EL (cell line): ENCODE data around the gene ATM.
"Not testable (repeated sequence)": the region's sequence is repeated elsewhere in the genome, so short reads cannot be mapped to it uniquely, and the experiment has no call there.

ENCODE experiments used
- DNase-seq: peaks from one replicate; pipeline ENCODE4 v3.0.0-alpha.2; 2016

The ATM gene

DNA sequence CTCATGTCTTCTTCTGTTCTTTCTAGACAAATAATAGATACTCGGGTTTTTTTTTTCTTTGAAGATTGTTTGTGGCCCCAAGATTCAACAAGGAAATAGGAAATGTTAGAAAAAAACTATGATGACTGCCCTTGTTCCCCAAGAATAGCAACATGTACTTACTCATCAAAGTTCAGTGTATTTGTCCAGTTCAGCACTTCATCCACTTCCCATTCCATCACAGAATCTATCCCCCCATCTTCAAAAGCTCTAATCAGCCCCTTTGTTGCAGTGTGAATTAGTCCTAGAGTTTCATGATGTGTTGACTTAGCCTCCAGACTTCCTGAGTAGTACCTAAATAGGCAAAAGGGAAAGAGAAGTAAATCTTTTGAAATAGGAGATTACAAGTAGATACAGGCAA lies 170.2 kb downstream of the ATM start:
- no peak for DNase-seq

DNA sequence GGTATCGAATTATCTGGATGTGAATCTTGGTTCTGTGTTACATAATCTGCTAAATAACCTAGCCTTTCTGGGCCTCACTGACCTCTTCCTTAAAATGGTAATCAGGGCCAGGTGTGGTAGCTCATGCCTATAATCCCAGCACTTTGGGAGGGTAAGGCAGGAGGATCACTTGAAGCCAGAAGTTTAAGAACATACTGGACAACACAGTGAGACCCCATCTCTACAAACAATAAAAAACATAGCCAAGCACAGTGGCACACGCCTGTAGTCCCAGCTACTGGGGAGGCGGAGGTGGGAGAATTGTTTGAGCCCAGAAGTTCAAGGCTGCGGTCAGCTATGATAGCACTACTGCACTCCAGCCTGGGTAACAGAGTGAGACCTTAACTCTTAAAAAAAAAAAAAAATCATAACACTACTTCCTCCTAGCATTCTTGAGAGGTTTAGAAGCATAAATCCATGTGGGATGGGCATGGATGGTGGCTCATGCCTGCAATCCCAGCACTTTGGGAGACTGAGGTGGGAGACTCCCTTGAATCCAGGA lies 171.9 kb downstream of the ATM start:
- DNase-seq = no peak

DNA sequence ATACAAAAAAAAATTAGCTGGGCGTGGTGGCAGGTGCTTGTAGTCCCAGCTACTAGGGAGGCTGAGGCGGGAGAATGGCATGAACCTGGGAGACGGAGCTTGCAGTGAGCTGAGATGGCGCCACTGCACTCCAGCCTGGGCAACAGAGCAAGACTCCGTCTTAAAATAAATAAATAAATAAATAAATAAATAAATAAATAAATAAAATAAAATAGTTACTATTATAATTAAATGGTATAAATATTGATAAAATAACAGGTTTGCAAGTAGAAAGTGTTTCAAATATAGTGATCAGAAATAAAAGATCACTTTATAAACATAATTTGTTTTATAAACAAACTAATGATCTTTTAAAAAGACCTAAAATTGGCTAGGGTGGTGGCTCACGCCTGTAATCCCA lies 173.8 kb downstream of the ATM start:
- DNase-seq = not testable (repeated sequence)

DNA sequence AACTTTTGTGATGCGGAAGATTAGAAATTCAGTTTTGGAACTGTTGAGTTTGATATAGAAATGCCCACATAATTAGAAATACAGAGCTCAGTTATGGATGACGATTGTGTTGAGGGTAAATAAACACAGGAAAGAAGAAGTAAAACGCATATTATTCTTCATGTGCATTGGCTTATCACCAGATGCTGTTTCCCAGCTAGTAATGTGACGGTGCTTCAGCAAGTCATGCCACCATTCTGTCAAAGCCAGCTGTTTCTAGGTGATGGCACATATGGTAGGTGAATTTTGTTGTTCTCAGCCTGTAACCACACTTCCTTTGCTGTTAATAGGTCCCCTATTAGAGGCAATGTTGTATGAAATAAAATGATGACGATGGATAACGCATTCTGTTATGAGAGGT lies 175.6 kb downstream of the ATM start:
- no peak for DNase-seq

DNA sequence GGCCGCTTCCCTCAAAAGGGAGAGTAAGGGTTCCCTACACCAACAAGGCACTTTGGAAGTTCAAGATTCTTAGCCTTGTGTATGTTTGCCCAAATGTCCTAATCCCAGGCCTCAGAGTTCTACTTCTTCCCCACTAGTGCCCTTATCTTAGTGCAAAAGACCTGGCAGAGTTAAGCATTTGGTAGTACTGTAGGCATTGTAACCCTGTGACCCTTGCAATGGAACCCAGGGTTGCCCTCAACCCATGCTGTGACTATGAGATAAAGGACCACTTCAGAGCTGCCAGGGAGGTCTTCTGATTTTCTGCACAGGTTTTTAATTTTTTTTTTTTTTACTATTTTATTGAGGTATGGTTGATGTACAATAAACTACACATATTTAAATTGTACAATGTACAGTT lies 179.4 kb downstream of the ATM start:
- no peak for DNase-seq

DNA sequence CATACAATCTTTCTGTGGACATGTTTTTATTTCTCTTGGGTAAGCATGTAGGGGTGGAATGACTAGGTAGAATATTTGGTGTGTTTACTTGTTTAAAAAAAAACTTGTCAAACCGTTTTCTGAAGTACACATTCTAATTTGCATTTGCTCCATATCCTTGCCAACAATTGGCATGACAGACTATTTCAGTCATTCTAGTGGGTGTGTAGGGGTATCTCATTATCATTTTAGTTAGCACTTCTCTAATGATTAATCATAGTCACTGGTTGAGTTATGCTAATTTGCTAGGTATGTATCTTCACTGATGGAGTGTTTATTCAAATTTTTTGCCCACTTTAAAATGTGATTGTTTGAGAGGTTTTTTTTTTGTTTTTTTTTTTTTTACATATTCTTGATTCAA lies 180.2 kb downstream of the ATM start:
- DNase-seq = no peak

DNA sequence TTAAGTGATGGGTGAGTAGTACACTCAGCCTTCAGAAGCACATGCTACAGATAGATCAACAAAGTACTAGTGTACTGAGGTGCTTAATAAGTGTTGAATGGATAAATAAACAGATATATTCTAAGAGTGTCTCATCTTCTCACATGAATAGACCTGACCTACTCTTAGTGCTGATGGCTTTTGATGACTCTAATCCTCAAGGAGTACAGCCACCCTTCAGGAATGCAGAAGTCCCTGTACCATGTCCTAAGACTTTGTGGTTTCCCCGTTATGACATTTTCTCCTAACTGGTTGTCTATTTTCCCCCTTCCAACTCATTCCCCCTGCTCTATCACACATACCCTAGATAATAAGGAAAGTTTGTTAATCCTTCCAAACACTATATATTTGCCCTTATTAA lies 182.8 kb downstream of the ATM start:
- DNase-seq = peak; percentile 26

DNA sequence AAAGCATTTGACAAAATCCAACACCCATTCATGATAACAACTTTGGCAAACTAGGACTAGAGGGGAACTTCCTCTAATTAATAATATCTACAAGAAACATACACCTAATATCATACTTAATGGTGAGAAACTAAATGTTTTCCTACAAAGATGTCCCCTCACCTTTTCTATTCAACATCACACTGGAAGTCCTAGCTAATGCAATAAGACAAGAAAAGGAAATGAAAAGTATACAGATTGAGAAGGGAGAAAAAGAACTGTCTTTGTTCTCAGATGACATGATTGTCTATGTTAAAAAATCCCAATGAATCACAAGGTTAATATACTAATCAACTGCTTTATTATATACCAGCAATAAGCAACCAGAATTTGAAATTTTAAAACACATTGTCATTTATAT lies 192.1 kb downstream of the ATM start:
- DNase-seq = no peak

DNA sequence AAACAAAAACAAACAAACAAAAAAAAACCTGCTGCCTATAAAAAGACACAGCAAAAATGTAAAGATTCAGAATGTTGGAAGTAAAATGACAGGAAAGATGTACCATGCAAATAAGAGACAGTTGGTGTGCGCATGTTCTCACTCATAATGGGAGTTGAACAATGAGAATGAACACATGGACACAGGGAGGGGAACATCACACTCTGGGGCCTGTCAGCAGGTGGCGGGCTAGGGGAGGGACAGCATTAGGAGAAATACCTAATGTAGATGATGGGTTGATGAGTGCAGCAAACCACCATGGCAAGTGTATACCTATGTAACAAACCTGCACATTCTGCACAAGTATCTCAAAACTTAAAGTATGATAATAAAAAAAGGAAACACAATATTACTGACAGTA lies 194.7 kb downstream of the ATM start:
- DNase-seq = peak; percentile 32
